NCI-H1436 (cell line): Measurements from ENCODE around the gene ALK.

Source experiments
- DNase-seq: peaks from one replicate; lab custom pipeline; 2025; lab: John Stamatoyannopoulos, UW

ALK gene

DNA sequence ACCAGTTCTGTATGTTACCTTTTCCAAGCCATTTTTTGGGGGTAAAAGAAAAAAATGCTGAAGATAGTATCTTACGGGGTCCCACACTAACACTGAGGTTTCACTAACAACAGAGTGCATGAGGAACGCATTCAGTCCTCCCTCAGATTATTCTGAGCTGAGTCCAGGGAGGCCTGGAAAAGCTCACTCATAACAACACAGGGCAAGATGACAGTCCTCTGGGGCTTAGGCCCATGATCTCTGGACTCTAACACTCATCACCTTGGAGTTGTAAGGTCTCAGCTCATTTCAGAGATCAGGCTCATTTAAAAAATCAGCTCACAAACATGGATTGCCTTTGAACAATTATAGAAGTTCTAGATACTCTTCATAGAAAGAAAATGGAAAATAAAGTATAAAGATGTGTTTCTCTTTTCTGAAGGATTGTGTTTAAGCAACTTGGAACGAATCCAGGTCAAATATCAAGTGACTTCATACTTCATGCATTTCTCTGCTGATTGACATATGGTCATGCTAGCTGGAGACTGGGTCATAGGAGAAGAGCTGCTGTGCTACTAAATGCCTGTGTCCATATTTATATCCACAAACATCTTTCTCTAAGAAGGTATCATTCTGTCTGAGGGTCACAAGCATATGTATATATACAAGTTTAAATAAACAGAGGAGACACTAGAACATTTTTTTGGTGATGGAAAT lies 265.8 kb downstream of the ALK start:
- DNase-seq, result no peak

DNA sequence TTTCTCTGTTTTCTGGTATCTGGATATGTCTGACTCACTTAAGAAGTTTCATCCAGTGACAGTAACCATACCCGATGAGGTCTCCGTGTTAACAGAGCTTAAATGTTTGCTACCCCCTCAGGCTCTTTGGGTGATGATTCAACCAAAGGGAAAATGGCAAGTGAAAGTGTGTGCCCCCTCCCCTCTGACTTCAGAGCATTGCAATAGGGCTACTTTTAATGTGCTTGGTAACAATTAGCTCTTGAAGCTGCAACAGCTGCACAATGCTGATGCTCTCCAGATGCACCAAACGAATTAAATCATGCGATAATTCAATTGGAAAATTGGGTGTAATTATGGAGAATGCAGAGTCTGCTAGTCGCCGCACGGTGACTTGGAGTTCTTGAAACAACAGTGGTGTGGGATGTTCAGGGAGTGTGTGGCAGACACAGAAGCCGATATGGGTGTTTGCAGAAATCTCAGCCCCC lies 270.7 kb downstream of the ALK start:
- DNase-seq, result no peak

DNA sequence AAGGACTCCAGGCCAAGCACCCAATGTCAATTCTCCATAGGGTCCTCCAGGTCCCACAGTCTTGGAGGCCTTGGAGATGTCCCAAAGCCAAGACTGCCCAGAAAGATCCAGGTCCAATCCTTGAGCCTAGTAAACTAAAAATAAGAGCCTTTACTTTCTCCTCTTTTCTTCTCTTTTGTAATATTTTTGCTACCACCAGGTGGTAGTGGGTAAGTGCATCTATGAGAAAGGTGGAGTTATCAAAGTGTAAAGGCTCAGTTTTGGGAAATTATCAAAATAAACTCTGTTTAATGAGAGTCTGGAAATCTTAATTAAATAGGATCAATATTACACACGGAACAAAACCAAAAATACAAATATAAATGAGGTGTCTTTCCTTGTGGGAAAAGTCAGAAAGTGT lies 276.4 kb downstream of the ALK start:
- DNase-seq, result no peak

DNA sequence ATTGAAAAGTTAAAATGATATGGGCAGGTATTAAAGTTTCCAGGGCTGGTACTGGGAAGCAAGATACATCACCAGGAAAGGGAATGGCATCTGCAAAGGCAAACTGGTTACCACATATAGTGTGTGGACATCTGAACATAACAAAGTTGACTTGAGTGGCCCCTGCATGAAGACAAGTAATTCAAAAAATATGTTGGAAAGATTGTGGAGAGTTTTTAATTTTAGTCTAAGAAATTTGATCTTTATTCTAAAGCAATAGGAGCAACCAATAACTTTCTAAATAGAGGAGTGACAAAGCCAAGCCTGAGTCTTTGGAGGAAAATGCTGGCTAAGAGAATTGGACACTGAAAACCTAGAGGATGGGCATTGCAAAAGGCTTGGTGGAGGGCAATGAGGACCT lies 278.2 kb downstream of the ALK start:
- DNase-seq, result no peak

DNA sequence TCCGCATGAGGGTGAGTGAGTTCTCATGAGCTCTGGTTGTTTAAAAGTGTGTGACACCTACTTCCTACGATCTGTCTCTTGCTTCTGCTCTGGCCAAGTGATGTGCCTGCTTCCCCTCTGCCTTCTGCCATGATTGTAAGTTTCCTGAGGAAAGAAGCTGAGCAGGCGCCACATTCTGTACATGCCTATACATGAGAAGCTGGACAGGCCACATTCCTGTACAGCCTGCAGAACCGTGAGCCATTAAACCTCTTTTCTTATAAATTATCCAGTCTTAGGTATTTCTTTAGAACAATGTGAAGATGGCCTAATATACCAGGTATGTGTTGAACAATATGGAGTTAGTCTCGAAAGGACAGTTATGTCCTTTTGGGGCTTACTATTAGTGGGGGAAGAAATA lies 281.0 kb downstream of the ALK start:
- DNase-seq, result no peak

DNA sequence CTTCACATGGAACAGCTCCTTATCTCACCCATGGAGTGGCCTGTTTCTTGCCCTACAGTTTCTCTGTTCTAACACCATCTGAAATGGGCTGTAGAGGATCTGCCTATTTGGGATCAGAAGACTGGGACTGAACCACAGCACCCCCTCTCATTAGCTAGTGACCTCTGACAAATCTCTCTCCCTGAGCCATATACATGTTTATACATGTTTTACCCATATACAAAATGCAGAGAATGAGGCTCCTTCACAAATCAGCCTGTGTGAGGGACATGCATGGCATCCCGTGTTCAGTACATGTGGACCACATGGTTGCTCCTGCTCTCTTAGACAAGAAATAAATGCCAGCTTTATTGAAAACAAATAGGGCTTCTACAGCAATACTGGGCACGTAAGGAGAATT lies 282.7 kb downstream of the ALK start:
- DNase-seq, result no peak

DNA sequence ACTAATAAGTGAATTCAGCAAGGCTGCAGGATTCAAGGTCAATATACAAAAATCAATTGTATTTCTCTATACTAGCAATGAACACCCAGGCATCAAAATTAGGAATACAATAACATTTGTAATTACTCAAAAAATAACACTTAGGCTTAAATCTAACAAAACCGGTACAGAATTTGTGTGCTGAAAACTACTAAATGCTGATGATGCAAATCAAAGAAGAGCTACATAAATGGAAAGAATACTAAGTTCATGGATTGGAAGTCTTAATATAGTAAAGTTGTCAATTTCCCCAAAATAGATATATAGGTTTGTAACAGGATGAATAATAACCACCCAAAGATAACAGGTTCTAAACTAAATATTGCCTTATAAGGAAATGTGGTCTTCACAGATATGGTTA lies 286.5 kb downstream of the ALK start:
- DNase-seq, result no peak

DNA sequence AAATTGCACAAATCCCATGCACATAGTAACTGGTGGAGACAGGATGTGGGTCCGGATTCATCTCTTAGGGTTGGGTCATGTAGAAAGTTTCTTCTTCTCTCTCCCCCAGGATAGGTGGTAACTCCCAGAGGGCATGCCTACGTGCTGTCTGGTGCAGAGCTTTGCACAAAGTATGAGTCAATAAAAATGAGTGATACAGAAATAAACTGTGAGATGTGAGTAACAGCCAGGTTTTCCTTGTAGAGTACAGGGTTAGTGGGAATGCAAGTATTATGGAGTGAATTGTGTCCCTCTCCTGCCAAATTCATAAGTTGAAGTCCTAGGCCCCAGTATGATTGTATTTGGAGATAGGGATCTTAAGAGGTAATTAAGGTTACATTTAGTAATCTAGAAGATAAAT lies 289.4 kb downstream of the ALK start:
- DNase-seq, result no peak

DNA sequence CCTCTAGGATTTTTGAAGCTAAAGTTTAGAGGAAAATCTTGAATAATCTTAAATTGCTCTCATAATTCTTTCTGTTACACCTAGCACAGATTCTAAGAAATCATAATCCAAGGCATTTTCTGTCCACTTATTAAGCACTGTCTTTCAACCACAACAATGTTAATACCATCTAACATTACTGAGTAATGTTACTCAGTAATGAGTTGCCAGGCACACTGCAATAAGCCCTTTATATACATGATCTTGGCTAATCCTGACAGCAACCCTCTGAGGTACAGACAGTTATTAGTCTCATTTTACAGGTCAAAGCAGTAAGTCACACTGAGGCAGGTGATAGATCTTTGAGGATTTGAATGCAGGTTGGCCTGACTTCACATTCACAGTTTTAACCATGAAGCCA lies 291.9 kb downstream of the ALK start:
- no peak for DNase-seq

DNA sequence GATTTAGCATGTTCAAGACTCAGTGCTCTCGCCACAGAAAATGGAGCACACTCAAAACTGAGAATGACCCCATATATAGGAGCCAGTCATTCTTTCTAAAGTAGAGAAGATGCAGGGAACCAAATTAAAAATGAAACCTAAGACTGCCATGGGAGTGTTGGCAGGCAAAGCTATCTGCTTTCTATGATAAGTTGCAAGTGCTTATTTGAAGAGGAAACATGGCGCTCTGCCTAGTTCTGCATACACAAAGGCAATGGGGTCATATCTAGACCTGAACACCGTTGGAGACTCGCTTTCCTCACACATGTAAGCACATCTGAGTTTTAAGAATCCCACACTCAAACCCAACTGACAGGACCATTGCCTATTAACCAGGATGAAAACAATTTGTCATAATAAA lies 292.5 kb downstream of the ALK start:
- no peak for DNase-seq

DNA sequence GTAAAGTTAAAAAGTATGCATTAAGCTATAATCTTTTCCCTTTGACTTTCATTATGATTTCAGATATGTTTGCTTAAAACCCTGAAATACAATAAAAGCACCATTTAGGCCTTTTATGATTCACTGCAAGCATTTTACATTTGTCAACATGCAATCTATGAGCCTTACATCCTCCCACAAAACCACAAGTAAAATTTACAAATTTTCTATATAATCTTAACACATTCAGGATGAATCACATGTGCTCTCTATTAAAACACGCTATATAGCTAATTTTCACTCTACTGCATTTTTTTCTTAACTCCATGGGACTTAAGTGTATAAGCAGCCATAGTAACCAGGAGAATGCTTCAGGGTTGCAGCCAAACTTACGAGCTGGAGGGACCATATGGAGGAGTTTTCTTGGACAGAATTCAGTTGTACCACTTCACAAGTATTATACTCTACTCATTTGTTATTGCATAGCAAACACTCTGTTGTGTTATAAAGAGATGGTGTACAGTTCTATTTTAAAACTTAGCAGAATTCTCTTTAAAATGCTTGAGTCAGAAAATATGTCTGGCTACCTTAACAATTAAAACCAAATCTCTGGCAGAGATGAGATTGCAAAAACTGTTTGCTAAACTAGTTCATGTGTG lies 293.2 kb downstream of the ALK start:
- DNase-seq, result no peak

DNA sequence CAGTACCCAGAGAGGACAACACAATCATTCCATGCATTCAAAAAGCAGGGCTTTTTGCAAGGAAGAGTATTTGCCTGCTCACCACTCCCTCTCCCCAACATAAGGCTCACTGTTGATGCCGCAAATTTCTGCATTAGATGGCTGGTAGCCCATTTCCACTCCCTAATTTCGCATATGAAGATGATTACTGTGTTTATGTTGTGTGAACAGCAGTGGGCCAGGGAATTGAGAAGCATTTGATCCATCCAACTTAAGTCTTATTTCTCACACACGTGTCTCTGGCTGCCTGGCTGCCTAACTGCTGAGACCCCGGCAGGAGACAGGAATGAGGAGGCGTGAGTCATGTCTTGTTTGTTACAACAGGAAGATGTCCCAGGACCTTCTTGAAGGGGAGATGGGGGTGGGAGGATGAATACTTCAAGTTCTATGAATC lies 294.1 kb downstream of the ALK start:
- DNase-seq, result no peak

DNA sequence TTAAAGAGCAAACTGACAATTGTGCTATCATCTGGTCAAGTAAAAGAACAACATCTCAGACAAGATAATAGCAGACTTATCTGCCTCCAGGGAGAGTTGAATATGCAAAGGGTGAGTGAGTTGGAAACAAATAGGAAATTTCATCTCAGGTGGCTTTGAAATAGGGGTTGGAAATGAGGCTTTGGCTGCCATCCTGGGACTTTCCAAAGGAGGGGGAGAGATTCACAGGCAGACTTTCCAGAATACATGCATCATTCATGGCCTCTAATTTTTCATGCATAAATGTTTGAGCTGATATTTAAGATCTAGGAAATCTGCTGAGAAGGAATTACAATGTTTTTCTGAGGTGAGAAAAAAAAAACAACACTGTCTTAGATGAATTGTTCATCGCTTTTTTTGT lies 300.5 kb downstream of the ALK start:
- DNase-seq, result no peak

DNA sequence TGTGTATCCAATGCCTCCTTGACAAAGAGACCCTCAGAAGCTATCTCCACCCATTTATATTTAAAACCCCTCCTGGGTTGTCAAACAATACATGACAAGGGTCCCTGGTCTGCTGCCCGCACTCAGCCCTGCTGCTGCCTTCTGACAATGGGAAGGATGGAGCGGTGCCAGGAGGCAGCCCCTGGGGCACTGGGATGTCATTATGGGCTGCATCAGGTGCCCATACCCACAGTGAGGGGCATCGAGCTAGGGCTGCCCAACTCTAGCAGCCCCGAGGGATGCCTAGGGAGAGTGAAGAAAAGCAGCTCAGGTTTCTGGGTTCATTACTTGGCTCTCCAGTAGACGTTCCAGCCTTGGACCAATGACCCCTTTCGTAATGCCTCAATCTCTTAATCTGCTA lies 301.7 kb downstream of the ALK start:
- DNase-seq, result no peak

DNA sequence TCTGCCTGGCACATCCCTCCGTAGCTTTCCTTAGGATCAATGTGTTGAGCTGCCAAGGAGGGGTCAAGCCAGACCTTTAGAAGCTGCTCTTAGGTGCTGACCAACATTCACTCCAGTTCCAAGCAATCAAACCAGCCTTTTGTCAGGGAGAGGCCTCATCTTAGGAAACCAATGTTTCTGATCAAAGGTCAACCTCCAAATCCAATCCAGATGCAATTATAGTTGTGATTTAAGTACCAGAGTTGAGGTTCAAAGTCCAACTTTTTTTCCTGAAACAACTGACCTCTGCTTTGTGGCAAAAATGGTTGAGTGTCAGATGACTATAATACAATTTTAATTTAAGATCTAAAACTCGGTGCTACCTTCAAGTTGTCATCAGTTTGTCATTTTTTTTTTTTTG lies 303.4 kb downstream of the ALK start:
- DNase-seq, result no peak

DNA sequence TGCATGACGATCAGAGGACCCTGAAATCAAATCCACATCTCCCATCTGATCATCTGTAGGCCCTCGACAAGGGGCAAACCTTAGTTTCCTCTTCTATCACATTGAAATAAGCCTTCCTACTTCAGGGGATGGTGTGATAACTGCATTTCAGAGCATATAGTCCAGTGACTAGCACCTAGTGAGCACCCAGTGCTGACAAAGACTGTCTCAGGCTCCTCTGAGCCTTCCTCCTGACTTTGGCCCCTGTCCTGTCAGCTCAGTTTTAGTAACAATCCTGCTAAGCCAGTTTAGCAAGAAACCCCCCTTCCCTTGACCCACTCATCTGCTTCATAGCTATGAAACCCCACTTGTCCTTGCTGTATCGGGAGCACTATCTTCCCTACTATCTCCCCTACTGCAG lies 304.0 kb downstream of the ALK start:
- no peak for DNase-seq

DNA sequence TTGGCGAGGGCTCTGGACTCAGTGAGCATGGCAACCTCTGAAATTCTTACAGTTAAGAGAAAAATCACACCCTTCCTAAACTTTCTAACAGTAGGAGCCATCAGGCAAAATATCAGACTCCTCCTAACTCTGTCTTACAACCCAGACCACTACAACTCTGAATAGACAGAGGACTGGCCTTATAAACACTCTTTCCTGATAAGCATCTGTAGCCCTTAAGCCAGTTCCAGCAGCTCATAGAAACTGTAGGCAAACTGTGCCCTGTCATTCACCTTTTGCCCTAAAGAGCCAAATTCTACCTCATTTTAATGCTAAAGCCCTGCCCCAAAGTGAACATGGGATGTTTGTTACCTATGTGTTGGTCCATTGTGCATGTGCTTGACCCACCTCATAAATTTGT lies 304.8 kb downstream of the ALK start:
- no peak for DNase-seq

DNA sequence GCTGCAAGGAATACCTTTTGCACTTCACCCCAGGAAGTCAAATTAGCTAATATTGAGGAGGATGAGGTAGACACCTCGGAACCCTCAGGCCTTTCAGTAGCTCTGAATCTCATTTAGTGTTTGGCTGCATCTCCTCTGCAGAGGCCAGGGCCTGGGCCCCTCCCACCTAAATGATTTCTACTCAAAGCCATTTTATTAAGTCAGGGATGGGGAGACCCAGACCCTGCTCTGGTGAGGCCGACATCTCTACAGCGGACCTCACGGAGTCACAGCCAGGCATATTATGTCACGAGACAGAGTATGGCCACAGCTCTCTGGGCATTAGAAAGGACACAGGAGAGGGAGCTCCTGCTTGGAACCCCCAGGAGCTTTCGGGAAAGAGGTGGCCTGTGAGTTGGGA lies 305.5 kb downstream of the ALK start:
- no peak for DNase-seq

DNA sequence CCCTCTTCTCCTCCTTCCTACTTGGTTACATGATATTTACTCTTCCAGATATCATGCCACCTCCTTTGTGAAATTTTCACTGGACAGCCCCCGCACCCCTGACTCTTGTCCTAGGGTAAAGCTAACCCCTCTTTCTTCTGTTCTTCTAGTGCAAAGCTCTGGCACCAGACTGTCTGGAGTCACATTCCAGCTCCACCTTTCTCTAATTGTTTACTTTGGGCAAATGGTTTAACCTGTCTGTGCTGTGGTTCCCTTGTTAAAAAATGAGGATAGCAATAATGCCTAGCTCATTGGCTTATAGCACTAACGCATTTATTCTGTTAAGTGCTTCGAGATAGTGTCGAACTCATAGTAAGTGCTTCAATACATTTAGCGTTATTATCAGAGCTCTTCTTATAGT lies 306.2 kb downstream of the ALK start:
- no peak for DNase-seq

DNA sequence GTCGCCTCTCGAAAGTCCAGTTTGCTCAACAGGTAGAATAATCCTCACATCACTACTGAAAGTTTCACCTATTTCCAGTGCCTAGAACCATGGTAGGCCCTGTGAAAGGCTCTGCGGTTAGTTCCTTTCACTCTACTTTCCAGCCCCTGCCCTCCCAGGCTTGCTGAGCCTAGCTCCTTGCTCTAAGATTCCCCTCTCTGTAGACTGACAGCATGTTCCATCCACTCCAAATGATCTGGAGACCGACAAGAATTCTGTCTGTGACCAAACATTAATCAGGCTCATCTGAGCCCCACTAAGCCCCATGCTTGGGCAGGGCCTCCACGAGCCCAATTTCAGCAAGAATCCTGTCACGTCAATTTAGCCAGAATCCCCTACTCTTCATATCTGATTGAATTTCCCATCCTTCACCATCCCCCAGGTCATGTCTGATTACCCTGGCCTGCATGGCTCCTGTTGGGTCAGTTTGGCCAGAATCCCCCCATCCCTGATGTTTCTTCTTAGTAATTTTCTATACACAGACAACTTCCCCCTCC lies 307.0 kb downstream of the ALK start:
- no peak for DNase-seq

DNA sequence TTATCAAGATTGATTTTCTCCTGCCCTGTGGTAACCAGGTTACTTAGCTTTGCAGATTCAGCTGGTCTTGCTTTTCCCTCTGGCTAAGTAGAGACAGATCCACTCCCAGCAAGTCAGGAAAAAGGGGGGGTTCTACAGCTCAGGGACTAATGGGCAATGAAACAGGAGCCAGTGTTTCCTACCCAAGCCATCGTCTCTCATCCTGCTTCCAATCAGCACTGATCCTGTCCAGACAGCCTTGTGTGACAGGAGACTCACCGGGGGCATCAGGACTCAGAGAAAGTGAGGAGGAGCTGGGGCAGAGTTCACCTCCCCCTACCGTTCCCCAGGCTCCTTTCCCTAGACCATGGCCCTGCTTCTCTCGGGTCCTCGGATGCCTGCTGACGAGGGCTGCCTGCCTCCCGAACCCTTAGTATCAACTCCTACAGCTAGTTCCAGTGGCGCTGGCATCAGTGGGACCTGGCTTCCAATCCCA lies 307.6 kb downstream of the ALK start:
- DNase-seq, result no peak

DNA sequence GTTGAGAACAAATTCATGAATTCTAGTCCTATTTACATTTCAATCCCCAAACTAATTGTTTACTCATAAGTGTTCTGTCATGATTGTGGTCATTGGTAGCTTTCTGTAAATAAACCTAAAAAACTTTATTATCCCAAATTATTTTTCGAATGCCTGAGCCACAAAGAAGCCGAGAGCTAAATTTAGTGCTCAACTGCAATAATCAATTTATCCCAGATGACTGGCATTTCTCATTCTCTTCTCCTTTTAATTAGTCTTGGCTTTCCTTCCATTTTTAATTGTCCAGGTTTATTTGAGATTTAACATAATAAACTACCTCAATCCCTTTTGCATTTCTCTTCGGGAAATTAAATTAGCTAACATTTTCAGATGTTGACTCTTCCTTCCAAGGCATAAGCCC lies 308.3 kb downstream of the ALK start:
- DNase-seq, result no peak

DNA sequence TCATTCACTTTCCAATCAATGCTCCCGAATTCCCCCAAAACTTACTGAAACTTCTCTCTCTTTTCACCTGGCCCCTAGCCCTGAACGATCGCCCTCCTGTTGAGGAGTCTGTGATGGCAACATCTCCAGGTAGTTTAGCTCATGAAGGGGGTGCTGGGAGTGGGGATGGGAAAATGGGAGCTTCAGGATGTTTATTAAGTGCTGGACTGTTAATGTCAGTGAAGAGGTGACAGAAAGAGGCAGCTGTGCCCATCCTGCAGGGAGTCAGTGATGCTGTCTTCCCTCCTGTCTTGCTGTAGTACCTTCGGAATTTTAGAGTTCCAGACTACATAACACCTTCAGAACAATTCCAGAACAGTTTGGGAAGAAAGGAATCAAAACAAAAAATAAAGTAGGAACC lies 308.8 kb downstream of the ALK start:
- no peak for DNase-seq

DNA sequence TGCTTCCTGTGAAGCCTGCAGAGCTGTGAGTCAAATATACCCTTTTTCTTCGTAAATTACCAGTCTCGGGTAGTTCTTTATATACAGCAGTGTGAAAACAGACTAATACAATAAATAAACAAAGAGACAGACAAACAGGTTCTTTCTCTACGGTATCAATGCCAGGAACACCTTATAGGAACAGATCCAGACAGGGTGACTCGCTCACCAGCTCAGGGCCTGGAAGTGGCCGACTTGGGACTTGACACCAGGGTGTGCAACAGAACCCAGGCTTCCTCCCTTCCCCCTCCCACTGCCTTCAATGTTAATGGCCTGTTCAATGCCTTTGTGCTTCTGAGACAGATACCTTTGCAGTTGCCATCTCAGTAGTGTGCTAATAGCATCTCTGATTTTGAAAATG lies 309.5 kb downstream of the ALK start:
- no peak for DNase-seq
